Neural progenitor cell (in vitro differentiated cells): ENCODE measurements around the gene SLCO1B3.

Experiments used
- CTCF ChIP-seq: fragments of 200-600 bp; sonication (generic); IDR thresholded peaks from 2 replicates; pipeline ENCODE4 v1.5.1; 2017; ENCODE audit warnings: antibody characterized with exemption, mild to moderate bottlenecking
- EZH2 ChIP-seq: fragments of 200-600 bp; sonication (generic); IDR thresholded peaks from 2 replicates; pipeline ENCODE4 v1.6.1; 2017; ENCODE audit warnings: antibody characterized with exemption, mild to moderate bottlenecking, moderate library complexity

- no peak for TF ChIP-seq CTCF
- no peak for TF ChIP-seq EZH2
Measured at GRCh38 chr12:20822415-20822814, 11.9 kb downstream of the SLCO1B3 start.
